ENCODE data around the gene RBP3.

- TF ChIP-seq, protein P1, sequence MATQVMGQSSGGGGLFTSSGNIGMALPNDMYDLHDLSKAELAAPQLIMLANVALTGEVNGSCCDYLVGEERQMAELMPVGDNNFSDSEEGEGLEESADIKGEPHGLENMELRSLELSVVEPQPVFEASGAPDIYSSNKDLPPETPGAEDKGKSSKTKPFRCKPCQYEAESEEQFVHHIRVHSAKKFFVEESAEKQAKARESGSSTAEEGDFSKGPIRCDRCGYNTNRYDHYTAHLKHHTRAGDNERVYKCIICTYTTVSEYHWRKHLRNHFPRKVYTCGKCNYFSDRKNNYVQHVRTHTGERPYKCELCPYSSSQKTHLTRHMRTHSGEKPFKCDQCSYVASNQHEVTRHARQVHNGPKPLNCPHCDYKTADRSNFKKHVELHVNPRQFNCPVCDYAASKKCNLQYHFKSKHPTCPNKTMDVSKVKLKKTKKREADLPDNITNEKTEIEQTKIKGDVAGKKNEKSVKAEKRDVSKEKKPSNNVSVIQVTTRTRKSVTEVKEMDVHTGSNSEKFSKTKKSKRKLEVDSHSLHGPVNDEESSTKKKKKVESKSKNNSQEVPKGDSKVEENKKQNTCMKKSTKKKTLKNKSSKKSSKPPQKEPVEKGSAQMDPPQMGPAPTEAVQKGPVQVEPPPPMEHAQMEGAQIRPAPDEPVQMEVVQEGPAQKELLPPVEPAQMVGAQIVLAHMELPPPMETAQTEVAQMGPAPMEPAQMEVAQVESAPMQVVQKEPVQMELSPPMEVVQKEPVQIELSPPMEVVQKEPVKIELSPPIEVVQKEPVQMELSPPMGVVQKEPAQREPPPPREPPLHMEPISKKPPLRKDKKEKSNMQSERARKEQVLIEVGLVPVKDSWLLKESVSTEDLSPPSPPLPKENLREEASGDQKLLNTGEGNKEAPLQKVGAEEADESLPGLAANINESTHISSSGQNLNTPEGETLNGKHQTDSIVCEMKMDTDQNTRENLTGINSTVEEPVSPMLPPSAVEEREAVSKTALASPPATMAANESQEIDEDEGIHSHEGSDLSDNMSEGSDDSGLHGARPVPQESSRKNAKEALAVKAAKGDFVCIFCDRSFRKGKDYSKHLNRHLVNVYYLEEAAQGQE (IDR thresholded peaks at IDR 0.05; ENCODE audit: insufficient replicate concordance, low read depth) = no peak
- TF ChIP-seq CTCF (IDR thresholded peaks at IDR 0.05; ENCODE audit: insufficient read depth, low read length) (no peak), SPI1 (IDR thresholded peaks at IDR 0.05; ENCODE audit: borderline replicate concordance, low read depth) (no peak), GABPA (IDR thresholded peaks at IDR 0.05; ENCODE audit: low read depth) (no peak), POLR2AphosphoS5 (IDR thresholded peaks at IDR 0.05; ENCODE audit: low read depth) (no peak)
Measured at GRCh38 chr10:47347303-47347675, 874 bp upstream of the RBP3 start.
